Gastrocnemius medialis (tissue), 4 donors: ENCODE results near the gene ELMO1. TPM values are rescaled to one million over a fixed set of nuclear protein-coding genes. Genes with fewer than 3 reads are reported as not detected.

Experiments used
- ATAC-seq, 2 donors: fragments of 150-250 bp; one replicate each; pipeline ENCODE4 v1.9.1; 2016
- DNase-seq, 2 donors: peaks; one replicate each; pipeline ENCODE4 v3.0.0-alpha.2; 2019
- H3K27ac ChIP-seq, 4 donors: fragments of 200-600 bp; sonication (generic); 1 replicate in 1 of 4; 2 replicates in 3 of 4; pipeline ENCODE4 v1.5.1; 2016 to 2018; ENCODE audit warnings: mild to moderate bottlenecking in 2 of 4, moderate library complexity in 1 of 4
- H3K27me3 ChIP-seq, 3 donors: fragments of 200-600 bp; sonication (generic) in 2 of 3; 1 replicate in 1 of 3; 2 replicates in 2 of 3; pipeline versions ENCODE4 v1.5.1 to v1.6.0; 2016 to 2019; ENCODE audit warnings: mild to moderate bottlenecking in 1 of 3, moderate library complexity in 1 of 3
- H3K36me3 ChIP-seq, 2 donors: fragments of 200-600 bp; sonication (generic) in 1 of 2; one replicate each; pipeline ENCODE4 v1.5.1; 2017 to 2018
- H3K4me1 ChIP-seq, 2 donors: fragments of 200-600 bp; sonication (generic) in 1 of 2; one replicate each; pipeline ENCODE4 v1.5.1; 2016 to 2017; ENCODE audit warnings: mild to moderate bottlenecking in 2 of 2
- H3K4me3 ChIP-seq, 4 donors: fragments of 200-600 bp; sonication (generic) in 3 of 4; 1 replicate in 1 of 4; 2 replicates in 3 of 4; pipeline ENCODE4 v1.5.1; 2016 to 2019; ENCODE audit warnings: mild to moderate bottlenecking in 2 of 4
- H3K9me3 ChIP-seq, 3 donors: fragments of 200-600 bp; sonication (generic) in 2 of 3; 1 replicate in 1 of 3; 2 replicates in 2 of 3; pipeline ENCODE4 v1.5.1; 2016 to 2019
- POLR2A ChIP-seq, 2 donors: fragments of 450-650 bp; IDR thresholded peaks; one replicate each; pipeline ENCODE4 v1.6.1; 2017; ENCODE audit warnings: antibody characterized with exemption in 2 of 2, mild to moderate bottlenecking in 2 of 2, moderate library complexity in 2 of 2
- in situ Hi-C, 4 donors: fragments of 200-750 bp; cut with MboI; loops; one replicate each; pipeline versions ENCODE4 v1.15.0 to v1.8.0; 2017; ENCODE audit warnings: low sequenced_read_pairs in 4 of 4
- intact Hi-C: fragments of 100-400 bp; cut with DNase I; formaldehyde crosslinking; loops from one replicate; pipeline ENCODE4 v1.15.1; 2023; ENCODE audit warnings: low total_unique reads
- total RNA-seq, 4 donors: library from RNA; depleted of rRNA; stranded (reverse); fragments of >200 nt; gene quantifications; one replicate each; pipeline versions ENCODE4 v1.1.0 to v1.2.3, GENCODE V29; 2016
- TF ChIP-seq, protein P1 (sequence below), 5 experiments: fragments of 450-650 bp in 3 of 5; fragments of 200-600 bp in 2 of 5; sonication (generic) in 2 of 5; IDR thresholded peaks in 4 of 5; conservative IDR thresholded peaks in 1 of 5; 1 replicate in 4 of 5; 2 replicates in 1 of 5; pipeline ENCODE4 v1.5.1; 2016 to 2019; ENCODE audit warnings: antibody characterized with exemption in 5 of 5, mild to moderate bottlenecking in 3 of 5, moderate library complexity in 3 of 5

The ELMO1 gene
- total RNA-seq, 4 donors from 2014 or later = 8.4 to 18.9 (median 14.6) TPM

DNA sequence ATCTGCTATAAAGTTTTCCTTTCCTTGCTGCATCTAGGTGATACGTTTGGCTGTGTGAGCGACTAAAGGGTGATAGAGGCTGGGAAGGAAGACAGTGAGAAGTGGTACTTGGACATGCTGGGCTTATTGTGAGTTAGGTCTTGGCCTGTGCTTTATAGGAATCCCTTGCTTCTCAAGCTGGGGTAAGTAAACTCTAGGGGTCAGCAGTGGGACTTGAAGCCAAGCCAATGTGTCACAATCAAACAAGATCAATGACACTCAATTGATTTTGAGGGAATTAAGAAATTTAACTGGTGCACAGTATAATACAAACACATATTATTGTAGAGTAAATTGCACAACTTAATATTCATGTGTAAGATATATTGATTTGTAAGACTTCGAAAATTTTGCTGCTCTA lies 568.6 kb downstream of the ELMO1 start:
- TF ChIP-seq, protein P1, sequence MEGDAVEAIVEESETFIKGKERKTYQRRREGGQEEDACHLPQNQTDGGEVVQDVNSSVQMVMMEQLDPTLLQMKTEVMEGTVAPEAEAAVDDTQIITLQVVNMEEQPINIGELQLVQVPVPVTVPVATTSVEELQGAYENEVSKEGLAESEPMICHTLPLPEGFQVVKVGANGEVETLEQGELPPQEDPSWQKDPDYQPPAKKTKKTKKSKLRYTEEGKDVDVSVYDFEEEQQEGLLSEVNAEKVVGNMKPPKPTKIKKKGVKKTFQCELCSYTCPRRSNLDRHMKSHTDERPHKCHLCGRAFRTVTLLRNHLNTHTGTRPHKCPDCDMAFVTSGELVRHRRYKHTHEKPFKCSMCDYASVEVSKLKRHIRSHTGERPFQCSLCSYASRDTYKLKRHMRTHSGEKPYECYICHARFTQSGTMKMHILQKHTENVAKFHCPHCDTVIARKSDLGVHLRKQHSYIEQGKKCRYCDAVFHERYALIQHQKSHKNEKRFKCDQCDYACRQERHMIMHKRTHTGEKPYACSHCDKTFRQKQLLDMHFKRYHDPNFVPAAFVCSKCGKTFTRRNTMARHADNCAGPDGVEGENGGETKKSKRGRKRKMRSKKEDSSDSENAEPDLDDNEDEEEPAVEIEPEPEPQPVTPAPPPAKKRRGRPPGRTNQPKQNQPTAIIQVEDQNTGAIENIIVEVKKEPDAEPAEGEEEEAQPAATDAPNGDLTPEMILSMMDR (IDR thresholded peaks at IDR 0.05 in 4 of 5, conservative IDR thresholded peaks at IDR 0.05 in 1 of 5) = no peak
- no peak for TF ChIP-seq POLR2A (IDR thresholded peaks at IDR 0.05)
- Histone ChIP-seq H3K36me3 (no peaks in the 10 kb centered on the region), H3K4me3 (no peak overlapping the region), H3K27me3 (no peaks in the 10 kb centered on the region), H3K4me1 (no peaks in the 10 kb centered on the region), H3K9me3 (no peaks in the 10 kb centered on the region), H3K27ac (no peak overlapping the region)
- intact Hi-C loops (no loop called here), in situ Hi-C loops (no loop called here)
- DNase-seq (no peak), ATAC-seq (no peak)

DNA sequence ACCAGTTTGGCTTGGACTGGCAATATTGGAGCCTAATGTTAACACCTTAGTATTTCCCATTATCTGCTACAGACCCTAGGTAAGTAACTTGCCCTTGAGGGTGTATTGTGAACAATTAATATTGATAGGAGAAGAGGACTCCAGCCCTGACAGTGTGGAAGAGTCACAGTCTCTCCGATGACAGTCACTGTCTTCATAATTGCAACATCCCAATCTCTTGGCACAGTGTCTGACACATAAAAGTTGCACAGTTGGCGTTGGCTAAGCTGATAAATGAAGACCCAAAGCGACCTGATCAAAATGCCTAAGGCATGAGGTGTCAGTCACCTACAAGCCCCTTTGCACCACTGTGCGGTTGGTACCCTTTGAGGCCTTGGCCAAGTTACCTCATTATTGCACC lies 569.6 kb downstream of the ELMO1 start:
- TF ChIP-seq POLR2A (IDR thresholded peaks at IDR 0.05) = no peak
- TF ChIP-seq, protein P1 (IDR thresholded peaks at IDR 0.05 in 4 of 5, conservative IDR thresholded peaks at IDR 0.05 in 1 of 5) = no peak
- no peak for ATAC-seq
- Histone ChIP-seq H3K9me3 (no peaks in the 10 kb centered on the region), H3K27me3 (no peaks in the 10 kb centered on the region), H3K27ac (no peak overlapping the region), H3K36me3 (no peaks in the 10 kb centered on the region), H3K4me1 (no peaks in the 10 kb centered on the region), H3K4me3 (no peak overlapping the region)
- intact Hi-C loops = no loop called here
- in situ Hi-C loops = no loop called here
- no peak for DNase-seq

DNA sequence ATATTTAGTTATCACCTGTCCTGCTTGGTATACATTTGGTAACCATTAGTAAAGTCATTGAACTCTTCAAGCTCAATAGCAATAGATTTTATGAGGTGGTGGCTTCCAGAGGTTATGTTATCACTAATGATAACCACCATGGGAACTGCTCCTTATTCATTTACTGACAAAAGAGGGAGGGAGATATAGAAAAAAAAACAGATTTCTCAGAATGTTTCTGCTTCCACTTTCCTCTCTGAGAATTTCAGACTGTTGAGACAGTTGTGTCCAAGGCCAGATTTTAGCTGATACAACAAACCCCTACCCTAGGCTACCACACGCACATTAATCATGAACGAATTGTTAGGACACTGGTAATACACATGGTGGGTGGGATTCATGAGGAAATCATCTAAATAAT lies 570.4 kb downstream of the ELMO1 start:
- DNase-seq (no peak), ATAC-seq (no peak)
- no peak overlapping the region for H3K27ac ChIP-seq
- TF ChIP-seq, protein P1 (IDR thresholded peaks at IDR 0.05 in 4 of 5, conservative IDR thresholded peaks at IDR 0.05 in 1 of 5) = no peak
- TF ChIP-seq POLR2A (IDR thresholded peaks at IDR 0.05) = no peak
- H3K27me3 ChIP-seq = no peaks in the 10 kb centered on the region
- H3K4me3 ChIP-seq = no peak overlapping the region
- H3K36me3 ChIP-seq = no peaks in the 10 kb centered on the region
- no peaks in the 10 kb centered on the region for H3K9me3 ChIP-seq
- intact Hi-C loops (no loop called here), in situ Hi-C loops (no loop called here)
- H3K4me1 ChIP-seq = no peaks in the 10 kb centered on the region

DNA sequence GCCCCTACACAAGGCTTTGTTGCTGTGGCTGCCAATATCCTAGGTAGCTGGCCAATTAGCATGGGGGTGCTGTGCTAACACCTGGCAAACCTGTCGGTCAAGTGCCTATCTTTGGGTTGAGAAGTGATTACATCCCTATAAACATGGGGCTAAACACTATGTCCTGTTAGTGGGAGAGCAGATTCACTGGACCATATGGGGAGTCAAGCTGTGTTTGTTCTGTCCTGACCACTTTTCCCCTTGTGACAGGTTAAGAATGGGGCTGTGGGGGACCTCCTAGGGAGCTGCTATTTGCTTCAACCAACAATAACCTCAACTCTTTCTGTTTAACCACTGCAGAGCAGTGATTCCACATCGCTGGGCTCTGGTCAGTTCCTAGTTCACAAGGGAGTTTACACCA lies 572.9 kb downstream of the ELMO1 start:
- Histone ChIP-seq H3K4me1 (no peaks in the 10 kb centered on the region), H3K4me3 (no peak overlapping the region), H3K27ac (no peak overlapping the region), H3K27me3 (no peaks in the 10 kb centered on the region), H3K9me3 (no peaks in the 10 kb centered on the region), H3K36me3 (no peaks in the 10 kb centered on the region)
- TF ChIP-seq POLR2A (IDR thresholded peaks at IDR 0.05) = no peak
- TF ChIP-seq, protein P1 (IDR thresholded peaks at IDR 0.05 in 4 of 5, conservative IDR thresholded peaks at IDR 0.05 in 1 of 5) = no peak
- no peak for ATAC-seq
- no peak for DNase-seq
- in situ Hi-C loops (no loop called here), intact Hi-C loops (no loop called here)

DNA sequence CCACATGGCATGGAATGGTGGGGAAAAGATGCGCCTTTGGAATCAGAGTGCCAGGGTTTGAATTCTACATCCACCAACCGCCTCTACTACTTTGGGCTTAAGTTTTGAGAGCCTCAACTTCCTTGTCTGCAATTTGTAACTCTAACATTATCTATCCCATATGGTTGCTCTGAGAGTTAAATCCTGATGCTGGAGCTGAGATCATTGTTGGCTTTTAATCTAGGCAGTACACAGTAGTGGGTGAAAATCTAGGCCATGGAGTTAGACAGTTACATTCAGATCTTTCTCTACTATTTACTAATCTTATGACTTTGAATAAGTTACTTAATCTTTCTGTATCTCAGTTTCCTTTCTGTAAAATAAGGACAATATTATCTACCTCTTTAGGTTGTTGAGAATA lies 574.6 kb downstream of the ELMO1 start:
- H3K27ac ChIP-seq = no peak overlapping the region
- no peaks in the 10 kb centered on the region for H3K9me3 ChIP-seq
- no peak for ATAC-seq
- H3K4me3 ChIP-seq = no peak overlapping the region
- H3K27me3 ChIP-seq = no peaks in the 10 kb centered on the region
- TF ChIP-seq, protein P1 (IDR thresholded peaks at IDR 0.05 in 4 of 5, conservative IDR thresholded peaks at IDR 0.05 in 1 of 5) = no peak
- no peak for TF ChIP-seq POLR2A (IDR thresholded peaks at IDR 0.05)
- no peaks in the 10 kb centered on the region for H3K4me1 ChIP-seq
- no peaks in the 10 kb centered on the region for H3K36me3 ChIP-seq
- no peak for DNase-seq
- in situ Hi-C loops (no loop called here), intact Hi-C loops (no loop called here)
